Measurements from ENCODE around the gene CACNB4. TPM values are rescaled to one million over a fixed set of nuclear protein-coding genes. Genes with fewer than 3 reads are reported as not detected.
"Not testable (repeated sequence)": the region's sequence is repeated elsewhere in the genome, so short reads cannot be mapped to it uniquely, and the experiment has no call there.

CACNB4 gene
- total RNA-seq, 4 donors from 2014 or later, result 0.88 to 4.6 (median 2.6) TPM

- no peak for DNase-seq
- Histone ChIP-seq H3K27ac (no peak overlapping the region), H3K4me1 (no peaks in the 10 kb centered on the region), H3K4me3 (no peak overlapping the region), H3K27me3 (no peaks in the 10 kb centered on the region), H3K9me3 (no peaks in the 10 kb centered on the region), H3K36me3 (peaks cover 0 to 28% (median 0%) of the 10 kb centered on the region in 3 donors)
- no peak for TF ChIP-seq POLR2A (IDR thresholded peaks at IDR 0.05)
- no peak for TF ChIP-seq CTCF (IDR thresholded peaks at IDR 0.05)
Observed at GRCh38 chr2:151803811-151804210, 295.0 kb downstream of the CACNB4 start.

- Histone ChIP-seq H3K36me3 (peaks cover 0 to 31% (median 0%) of the 10 kb centered on the region in 3 donors), H3K4me3 (no peak overlapping the region), H3K9me3 (no peaks in the 10 kb centered on the region)
Observed at GRCh38 chr2:151802315-151802714, 296.5 kb downstream of the CACNB4 start.

GRCh38 chr2:151799886-151800292 is 299.0 kb downstream of the CACNB4 start:
- no peak for TF ChIP-seq POLR2A (IDR thresholded peaks at IDR 0.05)
- no peak for TF ChIP-seq CTCF (IDR thresholded peaks at IDR 0.05)
- Histone ChIP-seq H3K27ac (no peak overlapping the region), H3K4me3 (no peak overlapping the region), H3K27me3 (no peaks in the 10 kb centered on the region), H3K9me3 (no peaks in the 10 kb centered on the region), H3K4me1 (no peaks in the 10 kb centered on the region), H3K36me3 (peaks cover 0 to 15% (median 0%) of the 10 kb centered on the region in 3 donors)
- DNase-seq, result no peak

More at GRCh38 chr2:151802315-151802714, 296.5 kb downstream of the CACNB4 start:
- Histone ChIP-seq H3K27me3 (no peaks in the 10 kb centered on the region), H3K4me1 (no peaks in the 10 kb centered on the region), H3K27ac (no peak overlapping the region)
- no peak for DNase-seq
- TF ChIP-seq CTCF (IDR thresholded peaks at IDR 0.05), result no peak
- TF ChIP-seq POLR2A (IDR thresholded peaks at IDR 0.05), result no peak

- Histone ChIP-seq H3K4me1 (no peaks in the 10 kb centered on the region), H3K27me3 (no peaks in the 10 kb centered on the region), H3K27ac (no peak overlapping the region), H3K9me3 (no peaks in the 10 kb centered on the region), H3K4me3 (no peak overlapping the region), H3K36me3 (peaks cover 0 to 14% (median 0%) of the 10 kb centered on the region in 3 donors)
- no peak for TF ChIP-seq CTCF (IDR thresholded peaks at IDR 0.05)
- no peak for TF ChIP-seq POLR2A (IDR thresholded peaks at IDR 0.05)
- DNase-seq, result no peak
Observed at GRCh38 chr2:151796774-151797173, 302.1 kb downstream of the CACNB4 start.

GRCh38 chr2:151795646-151796240 is 303.1 kb downstream of the CACNB4 start:
- H3K4me3 ChIP-seq, result no peak overlapping the region
- no peak overlapping the region for H3K27ac ChIP-seq
- no peaks in the 10 kb centered on the region for H3K9me3 ChIP-seq
- peaks cover 0 to 14% (median 0%) of the 10 kb centered on the region in 3 donors for H3K36me3 ChIP-seq
- H3K4me1 ChIP-seq, result no peaks in the 10 kb centered on the region
- no peaks in the 10 kb centered on the region for H3K27me3 ChIP-seq
- TF ChIP-seq POLR2A (IDR thresholded peaks at IDR 0.05) (no peak), CTCF (IDR thresholded peaks at IDR 0.05) (no peak)
- no peak for DNase-seq

GRCh38 chr2:151794422-151794821 is 304.4 kb downstream of the CACNB4 start:
- not testable (repeated sequence) for H3K27me3 ChIP-seq, H3K9me3 ChIP-seq, H3K4me1 ChIP-seq, H3K36me3 ChIP-seq, DNase-seq, H3K27ac ChIP-seq, H3K4me3 ChIP-seq
